K562 (cell line): ENCODE data around the gene LRRC1. TPM values are rescaled to one million over a fixed set of nuclear protein-coding genes. Genes with fewer than 3 reads are reported as not detected.

Experiments
- ATAC-seq: fragments of 200-7000 bp; cut with Tn5 transposase; 3 replicates; pipeline ENCODE4 v1.9.1; 2020; ENCODE audit warnings: moderate library complexity
- BruUV-seq: library from RNA; stranded (reverse); fragments of 400-500 nt; replicated peaks from 2 replicates; lab custom pipeline; 2021; lab: Mats Ljungman, UMichigan
- CTCF ChIA-PET: fragments of 300-600 bp; formaldehyde crosslinking; extraction: SDS; loops from one replicate; lab custom pipeline; 2021; ENCODE audit warnings: low intra/inter-chr PET ratio; lab: Yijun Ruan, JAX
- POLR2A ChIA-PET: fragments of 300-600, 350-650 bp; sonication (Branson Sonifier 250); formaldehyde crosslinking; extraction: SDS; loops from one replicate; lab custom pipeline; 2021; ENCODE audit warnings: antibody characterized with exemption, inconsistent platforms; lab: Yijun Ruan, JAX
- DNase-seq, 4 experiments: peaks; one replicate each; pipeline versions ENCODE4 v3.0.0 to v3.0.0-alpha.2; 2011 to 2018; ENCODE audit warnings: low spot score in 3 of 4, mixed read lengths in 3 of 4; ENCODE audit errors: extremely low read depth in 1 of 4
- FAIRE-seq: peaks from 2 replicates; lab custom pipeline; 2011; peaks lifted over from hg19 to GRCh38; lab: Jason Lieb, UNC
- H2AFZ ChIP-seq: 2 replicates; pipeline ENCODE4 v1.6.0; 2011; ENCODE audit warnings: low read depth, low read length, control low read depth, inconsistent platforms
- H3K27ac ChIP-seq: fragments of 200-600 bp; 3 replicates; pipeline ENCODE4 v1.8.0; 2011; ENCODE audit warnings: low read depth, mild to moderate bottlenecking, control low read depth, inconsistent platforms, low read length, moderate library complexity, mixed read lengths; ENCODE audit errors: extremely low read depth
- H3K27me3 ChIP-seq, 2 experiments: fragments of 300-600 bp in 1 of 2; 2 replicates in 1 of 2; 3 replicates in 1 of 2; pipeline versions ENCODE4 v1.6.0 to v1.8.0; 2011; ENCODE audit warnings: inconsistent platforms in 2 of 2, low read length in 2 of 2, mild to moderate bottlenecking in 1 of 2, mixed read lengths in 1 of 2, moderate library complexity in 1 of 2; ENCODE audit not compliant: control insufficient read depth in 2 of 2, insufficient read depth in 2 of 2
- H3K36me3 ChIP-seq: fragments of 300-600 bp; 3 replicates; pipeline ENCODE4 v1.8.0; 2011; ENCODE audit warnings: mild to moderate bottlenecking, low read length, inconsistent platforms; ENCODE audit not compliant: control insufficient read depth, insufficient read depth
- H3K4me1 ChIP-seq, 2 experiments: fragments of 200-600 bp in 1 of 2; replicated peaks in 1 of 2; 2 replicates in 1 of 2; 3 replicates in 1 of 2; pipeline versions ENCODE4 v1.5.1 to v1.8.0; 2011; ENCODE audit warnings: inconsistent platforms in 2 of 2, low read length in 2 of 2, mild to moderate bottlenecking in 1 of 2, mixed read lengths in 1 of 2, moderate library complexity in 1 of 2; ENCODE audit not compliant: control insufficient read depth in 2 of 2, insufficient read depth in 2 of 2
- H3K4me2 ChIP-seq: 2 replicates; pipeline ENCODE4 v1.6.1; 2011; ENCODE audit warnings: low read length, control low read depth, inconsistent platforms, mixed read lengths; ENCODE audit not compliant: insufficient read depth
- H3K4me3 ChIP-seq: fragments of 200-600 bp; sonication (generic), shearing (Covaris generic); 2 replicates; pipeline ENCODE4 v1.5.1; 2016; ENCODE audit warnings: control low read depth, inconsistent platforms
- H3K79me2 ChIP-seq: fragments of 200-600 bp; 3 replicates; pipeline ENCODE4 v1.8.0; 2011; ENCODE audit warnings: low read length, inconsistent platforms; ENCODE audit not compliant: control insufficient read depth, insufficient read depth
- H3K9ac ChIP-seq, 2 experiments: 2 replicates each; pipeline versions ENCODE4 v1.6.0 to v1.6.1; 2011; ENCODE audit warnings: low read depth in 2 of 2, low read length in 2 of 2, control low read depth in 1 of 2, inconsistent platforms in 1 of 2, mild to moderate bottlenecking in 1 of 2, mixed read lengths in 1 of 2; ENCODE audit not compliant: insufficient read depth in 1 of 2
- H3K9me1 ChIP-seq: one replicate; pipeline ENCODE4 v1.6.0; 2011; ENCODE audit warnings: inconsistent platforms, mild to moderate bottlenecking, low read length, moderate library complexity; ENCODE audit not compliant: control insufficient read depth, insufficient read depth
- H3K9me3 ChIP-seq: replicated peaks from 2 replicates; pipeline ENCODE4 v1.5.1; 2011; ENCODE audit warnings: low read depth, low read length, inconsistent platforms; ENCODE audit not compliant: control insufficient read depth, insufficient read depth
- H4K20me1 ChIP-seq: replicated peaks from 2 replicates; pipeline ENCODE4 v1.6.1; 2011; ENCODE audit warnings: low read length, inconsistent platforms, mixed read lengths; ENCODE audit not compliant: control insufficient read depth, insufficient read depth
- DDX20 ChIP-seq: fragments of 450-650 bp; IDR thresholded peaks from 2 replicates; pipeline ENCODE4 v1.6.1; 2016; ENCODE audit warnings: missing genetic modification characterization, low read depth, mild to moderate bottlenecking, missing compliant biosample characterization, moderate library complexity
- E2F6 ChIP-seq, 2 experiments: IDR thresholded peaks; 2 replicates each; pipeline ENCODE4 v1.6.1; 2011; ENCODE audit warnings: borderline replicate concordance in 1 of 2, control low read depth in 1 of 2, low read depth in 1 of 2, low read length in 1 of 2, mild to moderate bottlenecking in 1 of 2, mixed read lengths in 1 of 2, moderate library complexity in 1 of 2; ENCODE audit not compliant: insufficient read depth in 1 of 2, insufficient read length in 1 of 2, poor library complexity in 1 of 2, severe bottlenecking in 1 of 2; ENCODE audit errors: extremely low read depth in 1 of 2
- FOXK1 ChIP-seq: sonication (generic); formaldehyde crosslinking; IDR thresholded peaks from 2 replicates; pipeline ENCODE4 v1.8.0; 2022; ENCODE audit warnings: missing genetic modification reagents, mild to moderate bottlenecking, borderline replicate concordance
- HCFC1 ChIP-seq: IDR thresholded peaks from 2 replicates; pipeline ENCODE4 v1.6.1; 2012; ENCODE audit warnings: low read depth, low read length, improper control_type of control experiment
- HNRNPLL ChIP-seq: fragments of 200-400 bp; formaldehyde crosslinking; IDR thresholded peaks from 2 replicates; pipeline ENCODE4 v1.6.1; 2017; ENCODE audit warnings: low read length, low read depth, mild to moderate bottlenecking; ENCODE audit not compliant: poor library complexity, severe bottlenecking
- IFI16 ChIP-seq: fragments of 250-450 bp; sonication (Bioruptor Pico); IDR thresholded peaks from 2 replicates; pipeline ENCODE4 v2.1.2; 2022; ENCODE audit warnings: mild to moderate bottlenecking, inconsistent platforms
- MAFF ChIP-seq: IDR thresholded peaks from 2 replicates; pipeline ENCODE4 v1.6.1; 2012; ENCODE audit warnings: low read length, improper control_type of control experiment
- NCOR1 ChIP-seq: fragments of 450-650 bp; IDR thresholded peaks from 2 replicates; pipeline ENCODE4 v1.6.1; 2016; ENCODE audit warnings: mild to moderate bottlenecking, moderate library complexity
- RAD51 ChIP-seq: fragments of 450-650 bp; IDR thresholded peaks from 2 replicates; pipeline ENCODE4 v1.7.1; 2016; ENCODE audit warnings: low read depth, mild to moderate bottlenecking, borderline replicate concordance
- SAP30 ChIP-seq: fragments of 200-600 bp; sonication (generic); IDR thresholded peaks from 2 replicates; pipeline ENCODE4 v1.6.1; 2012; ENCODE audit warnings: borderline replicate concordance, low read depth, mild to moderate bottlenecking, moderate library complexity, low read length, control low read depth, inconsistent platforms; ENCODE audit not compliant: insufficient read depth, poor library complexity, severe bottlenecking
- SNAPC5 ChIP-seq: fragments of 250-450 bp; sonication (Bioruptor Pico); IDR thresholded peaks from 2 replicates; pipeline ENCODE4 v1.8.0; 2021; ENCODE audit warnings: moderate library complexity, mild to moderate bottlenecking, inconsistent platforms
- SP2 ChIP-seq: IDR thresholded peaks from 2 replicates; pipeline ENCODE4 v1.6.1; 2011; ENCODE audit warnings: mild to moderate bottlenecking, low read depth, low read length, moderate library complexity; ENCODE audit not compliant: poor library complexity, severe bottlenecking; ENCODE audit errors: extremely low read depth
- SRSF1 ChIP-seq: fragments of 200-400 bp; formaldehyde crosslinking; IDR thresholded peaks from 2 replicates; pipeline ENCODE4 v1.6.1; 2017; ENCODE audit warnings: mild to moderate bottlenecking, low read depth, low read length, moderate library complexity
- TOE1 ChIP-seq, 2 experiments: fragments of 450-650 bp in 1 of 2; sonication (generic) in 1 of 2; formaldehyde crosslinking in 1 of 2; IDR thresholded peaks; 2 replicates each; pipeline versions ENCODE4 v1.7.1 to v1.8.0; 2016 to 2022; ENCODE audit warnings: borderline replicate concordance in 2 of 2, mild to moderate bottlenecking in 2 of 2, antibody characterized with exemption in 1 of 2, inconsistent platforms in 1 of 2, low read depth in 1 of 2, missing genetic modification reagents in 1 of 2, moderate library complexity in 1 of 2
- ZBTB7A ChIP-seq: IDR thresholded peaks from 2 replicates; pipeline ENCODE4 v1.6.1; 2011; ENCODE audit warnings: low read depth, mild to moderate bottlenecking, low read length, moderate library complexity, borderline replicate concordance; ENCODE audit not compliant: control insufficient read depth
- ZNF133 ChIP-seq: fragments of 250-450 bp; sonication (Bioruptor Pico); IDR thresholded peaks from 2 replicates; pipeline ENCODE4 v1.4.0; 2020; ENCODE audit warnings: mild to moderate bottlenecking
- ZNF316 ChIP-seq: fragments of 450-650 bp; IDR thresholded peaks from 2 replicates; pipeline ENCODE4 v1.6.1; 2016
- ZSCAN29 ChIP-seq: fragments of 450-650 bp; IDR thresholded peaks from 2 replicates; pipeline ENCODE4 v1.6.1; 2017
- WGBS: fragments of 100-300 bp; shearing (Covaris generic); methylation state at CpG from one replicate; pipeline ENCODE4 v1.1.6; 2016; ENCODE audit warnings: low coverage, mixed read lengths; ENCODE audit not compliant: insufficient coverage; ENCODE audit errors: missing lambda C conversion rate; 5-methylcytosine and 5-hydroxymethylcytosine counted together
- in situ Hi-C: fragments of 300-500 bp; cut with MboI; formaldehyde crosslinking; loops from 4 replicates; pipeline ENCODE4 v1.15.0; 2018; ENCODE audit warnings: inconsistent platforms, mixed read lengths
- intact Hi-C: fragments of 100-400 bp; cut with micrococcal nuclease; formaldehyde crosslinking; loops from 2 replicates; pipeline ENCODE4 v1.14.2; 2022
- polyA plus RNA-seq, 8 experiments: library from polyadenylated mRNA; depleted of rRNA in 4 of 8; stranded (reverse) in 5 of 8; unstranded in 3 of 8; fragments of >200 nt; fragmentation: Nextera tagmentation in 2 of 8; fragmentation: Illumina TruSeq in 1 of 8; extraction: Ambion mirVana in 2 of 8; extraction: Trizol in 1 of 8; gene quantifications; 2 replicates each; pipeline versions ENCODE4 v1.2.1 to v1.2.3, GENCODE V29; 2011 to 2014; ENCODE audit warnings: inconsistent platforms in 1 of 8, missing spikeins in 1 of 8
- total RNA-seq, 7 experiments: library from RNA; depleted of rRNA in 6 of 7; stranded (reverse); fragments of >200 nt in 6 of 7; fragmentation: Illumina TruSeq in 2 of 7; extraction: Trizol in 2 of 7; gene quantifications; 2 replicates each; pipeline versions ENCODE4 v1.2.1 to v1.2.3, GENCODE V29; 2011 to 2021; ENCODE audit warnings: low replicate concordance in 1 of 7

Gene LRRC1
- total and polyA plus RNA-seq, 9 of the 15 experiments (the other 6 are each of a cell fraction or from before 2014, with no cell fraction given) = not detected

GRCh38 chr6:53926505-53926904, 131.7 kb downstream of the LRRC1 start (continued):
- TF ChIP-seq E2F6 (IDR thresholded peaks at IDR 0.05; ENCODE audit: borderline replicate concordance in 1 of 2, extremely low read depth in 1 of 2, insufficient read depth in 1 of 2, insufficient read length in 1 of 2, low read depth in 1 of 2, low read length in 1 of 2, poor library complexity in 1 of 2, severe bottlenecking in 1 of 2) (no peak), FOXK1 (no peak)

- intact Hi-C loops (no loop called here), in situ Hi-C loops (no loop called here)
- DNase-seq (no peak), ATAC-seq (no peak), FAIRE-seq (no peak)
- WGBS = 0% methylated on average over 1 of the region's 1 CpG
- POLR2A ChIA-PET = no interaction called here
- Histone ChIP-seq H4K20me1 (no peaks in the 10 kb centered on the region), H3K4me1 (no peaks in the 10 kb centered on the region), H3K36me3 (no peaks in the 10 kb centered on the region), H3K79me2 (no peaks in the 10 kb centered on the region), H3K9me1 (no peaks in the 10 kb centered on the region), H3K27me3 (no peaks in the 10 kb centered on the region), H3K4me3 (no peak overlapping the region), H3K9me3 (no peaks in the 10 kb centered on the region), H2AFZ (no peak overlapping the region), H3K4me2 (no peak overlapping the region), H3K27ac (no peak overlapping the region), H3K9ac (no peak overlapping the region)
- TF ChIP-seq ZSCAN29 = no peak
- TF ChIP-seq HCFC1 = no peak
- no peak for TF ChIP-seq SRSF1
- no peak for TF ChIP-seq SAP30
- no peak for TF ChIP-seq SNAPC5 (CRISPR knock-in tag)
- TF ChIP-seq IFI16 = no peak
- TF ChIP-seq NCOR1 = no peak
- TF ChIP-seq RAD51 = no peak
- no peak for TF ChIP-seq ZBTB7A
- TF ChIP-seq HNRNPLL = no peak
- no peak for TF ChIP-seq SP2
- TF ChIP-seq DDX20 (tag) = no peak
- no peak for TF ChIP-seq ZNF316
- no peak for TF ChIP-seq MAFF
- TF ChIP-seq ZNF133 = no peak
- TF ChIP-seq TOE1 (IDR thresholded peaks at IDR 0.05; ENCODE audit: borderline replicate concordance) = no peak
- no peak for TF ChIP-seq TOE1 (CRISPR knock-in tag; IDR thresholded peaks at IDR 0.05; ENCODE audit: borderline replicate concordance, low read depth)
- BruUV-seq = no TSS peak
- CTCF ChIA-PET = no interaction called here
These were observed 133.8 kb downstream of the LRRC1 start for GRCh38 chr6:53928641-53929040.
